Measurements from ENCODE around the gene OVCH2.

DNA sequence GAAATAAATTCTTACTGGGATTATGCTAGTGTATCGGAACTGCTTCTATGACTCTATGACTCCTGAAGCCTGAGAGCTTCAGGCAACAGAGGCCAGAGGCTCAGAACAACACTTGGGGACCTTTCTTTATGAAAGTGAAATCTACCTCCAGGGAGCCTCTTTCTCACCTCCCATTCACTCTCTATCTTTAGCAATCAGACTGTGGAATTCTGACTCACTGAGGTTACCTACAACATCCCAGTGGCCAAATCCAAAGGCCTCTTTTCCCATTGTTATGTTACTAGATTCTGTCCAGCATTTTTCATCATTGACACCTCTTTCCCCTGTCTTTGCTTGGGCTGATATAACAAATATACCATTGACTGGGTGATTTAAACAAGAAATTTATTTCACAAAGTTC, 18.9 kb downstream of the OVCH2 start:
- TF ChIP-seq, protein P1, sequence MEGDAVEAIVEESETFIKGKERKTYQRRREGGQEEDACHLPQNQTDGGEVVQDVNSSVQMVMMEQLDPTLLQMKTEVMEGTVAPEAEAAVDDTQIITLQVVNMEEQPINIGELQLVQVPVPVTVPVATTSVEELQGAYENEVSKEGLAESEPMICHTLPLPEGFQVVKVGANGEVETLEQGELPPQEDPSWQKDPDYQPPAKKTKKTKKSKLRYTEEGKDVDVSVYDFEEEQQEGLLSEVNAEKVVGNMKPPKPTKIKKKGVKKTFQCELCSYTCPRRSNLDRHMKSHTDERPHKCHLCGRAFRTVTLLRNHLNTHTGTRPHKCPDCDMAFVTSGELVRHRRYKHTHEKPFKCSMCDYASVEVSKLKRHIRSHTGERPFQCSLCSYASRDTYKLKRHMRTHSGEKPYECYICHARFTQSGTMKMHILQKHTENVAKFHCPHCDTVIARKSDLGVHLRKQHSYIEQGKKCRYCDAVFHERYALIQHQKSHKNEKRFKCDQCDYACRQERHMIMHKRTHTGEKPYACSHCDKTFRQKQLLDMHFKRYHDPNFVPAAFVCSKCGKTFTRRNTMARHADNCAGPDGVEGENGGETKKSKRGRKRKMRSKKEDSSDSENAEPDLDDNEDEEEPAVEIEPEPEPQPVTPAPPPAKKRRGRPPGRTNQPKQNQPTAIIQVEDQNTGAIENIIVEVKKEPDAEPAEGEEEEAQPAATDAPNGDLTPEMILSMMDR (IDR thresholded peaks at IDR 0.05 in 2 of 3, conservative IDR thresholded peaks at IDR 0.05 in 1 of 3; ENCODE audit: control insufficient read depth in 2 of 3, extremely low read depth in 1 of 3, insufficient read depth in 1 of 3, low read depth in 3 of 3, low read length in 3 of 3): no peak
- TF ChIP-seq, protein P2, sequence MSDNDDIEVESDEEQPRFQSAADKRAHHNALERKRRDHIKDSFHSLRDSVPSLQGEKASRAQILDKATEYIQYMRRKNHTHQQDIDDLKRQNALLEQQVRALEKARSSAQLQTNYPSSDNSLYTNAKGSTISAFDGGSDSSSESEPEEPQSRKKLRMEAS (IDR thresholded peaks at IDR 0.05; ENCODE audit: low read depth, low read length): no peak
- TF ChIP-seq ETV6 (conservative IDR thresholded peaks at IDR 0.05 in 1 of 2, IDR thresholded peaks at IDR 0.05 in 1 of 2; ENCODE audit: borderline replicate concordance in 1 of 2, low read depth in 1 of 2) (no peak), CHD2 (IDR thresholded peaks at IDR 0.05; ENCODE audit: borderline replicate concordance, low read depth, low read length) (no peak), GATAD2B (conservative IDR thresholded peaks at IDR 0.05; ENCODE audit: low read depth) (no peak)
